Urinary bladder (tissue), 4 donors: Measurements from ENCODE around the gene SORCS1. TPM values are rescaled to one million over a fixed set of nuclear protein-coding genes. Genes with fewer than 3 reads are reported as not detected.

ENCODE experiments used
- DNase-seq: peaks from one replicate; pipeline ENCODE4 v3.0.0-alpha.2; 2015; ENCODE audit errors: extremely low spot score
- H3K27ac ChIP-seq: one replicate; pipeline ENCODE4 v1.5.1; 2013; ENCODE audit warnings: low read depth, mild to moderate bottlenecking, moderate library complexity
- H3K36me3 ChIP-seq: one replicate; pipeline ENCODE4 v1.6.1; 2013; ENCODE audit warnings: mild to moderate bottlenecking, moderate library complexity; ENCODE audit not compliant: insufficient read depth
- H3K4me1 ChIP-seq: one replicate; pipeline ENCODE4 v1.6.1; 2013; ENCODE audit warnings: mild to moderate bottlenecking, moderate library complexity; ENCODE audit not compliant: insufficient read depth
- H3K4me3 ChIP-seq: one replicate; pipeline ENCODE4 v1.5.1; 2013; ENCODE audit warnings: low read depth, low read length
- WGBS: extraction: QIAGEN DNeasy Blood & Tissue Kit; methylation state at CpG from one replicate; pipeline ENCODE4 v1.1.7; 2013; 5-methylcytosine and 5-hydroxymethylcytosine counted together
- polyA plus RNA-seq: library from polyadenylated mRNA; stranded (reverse); fragments of 200-250 nt; gene quantifications from one replicate; pipeline ENCODE4 v1.2.3, GENCODE V29; 2013
- total RNA-seq: library from RNA; depleted of rRNA; stranded (reverse); fragments of >200 nt; gene quantifications from one replicate; pipeline ENCODE4 v1.2.3, GENCODE V29; 2014
- donor health status: healthy with polysubstance abuse.
- donor health status: healthy.

SORCS1 gene
- total and polyA plus RNA-seq, 2 donors = 9.3 to 14.8 TPM

DNA sequence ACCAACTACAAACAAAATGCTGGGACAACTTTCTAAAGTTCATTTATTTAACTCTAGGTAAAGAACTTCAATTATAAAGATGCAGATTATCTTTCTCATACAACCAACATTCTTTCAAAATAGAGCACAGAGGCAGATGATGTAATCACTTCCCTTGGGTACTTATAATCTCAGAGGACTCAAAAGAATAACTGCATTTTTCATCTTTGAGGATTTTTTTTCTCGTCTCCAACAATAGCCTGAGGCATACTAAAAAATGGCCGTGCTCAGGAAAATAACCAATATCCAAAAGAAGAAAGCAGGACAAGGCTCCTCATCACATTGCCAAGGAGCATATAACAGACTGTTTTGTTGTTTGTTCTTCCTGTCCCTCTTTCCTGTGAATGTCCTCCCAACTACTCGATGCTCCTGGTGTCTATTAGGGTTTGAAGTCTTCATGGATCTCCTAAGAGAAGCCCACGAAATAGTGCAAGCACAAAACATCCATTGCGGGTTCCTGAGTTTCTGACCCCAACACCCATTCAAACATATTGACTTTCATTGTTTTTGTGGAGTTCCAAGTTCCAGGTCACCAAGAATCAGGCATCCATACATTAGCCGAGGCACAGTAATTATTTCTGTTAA lies 182.9 kb downstream of the SORCS1 start:
- WGBS = 84% methylated on average over 6 of the region's 6 CpGs
- H3K36me3 ChIP-seq = no peaks in the 10 kb centered on the region
- H3K4me3 ChIP-seq = no peak overlapping the region
- H3K4me1 ChIP-seq = no peaks in the 10 kb centered on the region
- no peak overlapping the region for H3K27ac ChIP-seq
- no peak for DNase-seq

DNA sequence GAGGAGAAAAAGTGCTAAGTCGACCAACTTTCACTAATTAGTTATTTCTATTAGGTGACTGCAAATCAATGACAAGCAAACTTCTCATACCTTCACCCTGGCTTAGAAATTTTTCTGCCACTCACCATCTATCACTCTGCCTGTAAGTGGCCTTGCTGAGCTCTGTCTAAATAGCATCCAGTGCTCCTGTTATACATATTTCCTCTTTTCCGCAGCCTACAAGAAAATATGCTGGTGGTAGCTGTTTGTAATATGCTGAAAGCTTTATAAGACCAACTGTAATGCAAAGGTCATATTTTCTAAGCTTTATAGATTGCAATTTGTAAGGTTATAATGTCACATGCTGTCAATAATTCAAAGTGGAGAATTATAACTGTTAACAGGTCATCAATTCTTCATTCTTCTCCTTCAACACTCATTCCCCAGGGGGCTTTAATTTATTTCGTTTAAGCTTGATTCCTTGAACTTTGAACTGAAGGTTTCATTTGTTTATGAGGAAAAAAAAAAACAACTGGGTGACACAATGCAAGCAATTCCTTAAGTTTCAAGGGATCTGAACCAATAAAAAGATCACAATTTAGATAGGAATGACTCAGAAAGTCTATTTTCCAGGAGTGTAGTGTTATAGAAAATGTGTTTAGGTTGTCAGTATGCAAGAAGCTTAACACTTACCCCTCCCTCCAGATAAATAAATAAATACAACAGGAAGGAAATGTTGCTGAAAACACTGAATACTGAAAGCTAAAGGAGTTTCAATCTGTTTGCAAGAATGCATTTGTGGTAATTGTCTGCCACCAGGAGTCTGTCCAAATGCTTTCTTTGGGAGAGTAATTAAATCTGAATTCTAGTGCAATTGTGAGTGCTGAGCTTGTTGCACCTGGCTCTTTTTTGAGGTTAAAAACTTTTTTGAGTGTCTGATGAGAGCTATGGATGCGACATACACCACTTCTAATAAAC lies 183.7 kb downstream of the SORCS1 start:
- H3K4me3 ChIP-seq = no peak overlapping the region
- H3K36me3 ChIP-seq = no peaks in the 10 kb centered on the region
- H3K27ac ChIP-seq = no peak overlapping the region
- H3K4me1 ChIP-seq = no peaks in the 10 kb centered on the region
- 72% methylated on average over 4 of the region's 4 CpGs for WGBS
- DNase-seq = no peak

DNA sequence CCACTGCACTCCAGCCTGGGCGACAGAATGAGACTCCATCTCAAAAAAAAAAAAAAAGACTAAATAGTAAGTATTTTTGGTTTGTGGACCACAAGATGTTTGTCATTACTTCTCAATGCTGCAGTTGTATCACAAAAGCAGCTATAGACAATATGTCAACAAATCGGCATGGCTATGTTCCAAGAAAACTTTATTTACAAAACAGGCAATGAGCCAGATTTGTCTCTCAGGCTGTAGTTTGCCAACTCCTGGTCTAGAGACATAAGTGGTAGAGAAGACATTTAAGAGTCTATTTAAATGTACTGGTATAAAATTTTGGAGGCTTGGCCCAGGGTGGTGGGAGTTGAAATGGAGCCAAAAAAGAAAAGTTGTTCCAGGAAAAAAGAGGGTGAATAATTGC lies 185.8 kb downstream of the SORCS1 start:
- no peak for DNase-seq
- no peak overlapping the region for H3K4me3 ChIP-seq
- H3K4me1 ChIP-seq = no peaks in the 10 kb centered on the region
- WGBS = 66% methylated on average over 2 of the region's 2 CpGs
- H3K36me3 ChIP-seq = no peaks in the 10 kb centered on the region
- no peak overlapping the region for H3K27ac ChIP-seq

DNA sequence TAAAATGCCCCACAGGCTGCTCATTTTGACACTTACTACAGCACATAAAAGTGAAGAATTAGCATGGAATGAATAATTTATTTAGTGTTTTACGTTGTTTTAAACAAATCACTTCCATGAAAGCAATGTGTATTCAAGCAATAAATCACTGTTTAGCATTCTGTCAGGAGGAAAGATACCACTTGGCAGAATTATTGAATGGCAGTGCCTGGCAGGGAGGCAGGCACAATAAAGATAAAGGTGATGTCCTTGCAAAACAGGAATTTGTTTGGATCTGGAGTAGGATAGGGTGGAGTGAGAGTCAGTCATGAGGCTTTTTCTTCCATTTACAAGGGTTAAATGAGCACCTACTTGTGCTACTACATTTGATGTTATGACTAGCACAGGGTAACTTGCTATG lies 190.8 kb downstream of the SORCS1 start:
- Histone ChIP-seq H3K4me3 (no peak overlapping the region), H3K27ac (no peak overlapping the region), H3K4me1 (no peaks in the 10 kb centered on the region), H3K36me3 (no peaks in the 10 kb centered on the region)
- DNase-seq = no peak
- WGBS = 70% methylated on average over 1 of the region's 1 CpG

DNA sequence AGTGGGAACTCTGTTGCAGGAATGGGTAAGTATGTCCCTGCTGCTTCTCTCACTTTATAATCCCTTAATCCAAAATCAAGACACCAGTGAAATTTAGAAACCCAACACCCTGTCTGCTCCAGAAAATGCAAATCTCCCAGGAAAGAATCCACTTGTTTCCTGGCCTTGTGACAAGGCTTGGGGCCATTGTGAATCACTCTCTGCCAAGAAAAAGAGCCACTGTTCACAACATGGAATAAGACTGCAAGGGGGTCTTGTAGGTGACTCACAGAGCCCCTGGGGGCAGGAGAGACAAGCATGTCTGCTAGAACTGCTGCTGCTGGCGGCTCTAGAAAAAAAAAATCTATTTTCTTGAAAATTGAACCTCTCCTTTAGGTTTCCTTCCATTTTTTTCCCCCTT lies 191.2 kb downstream of the SORCS1 start:
- Histone ChIP-seq H3K36me3 (no peaks in the 10 kb centered on the region), H3K4me1 (no peaks in the 10 kb centered on the region), H3K4me3 (no peak overlapping the region), H3K27ac (no peak overlapping the region)
- no peak for DNase-seq
- 91% methylated on average over 1 of the region's 1 CpG for whole genome bisulfite sequencing

DNA sequence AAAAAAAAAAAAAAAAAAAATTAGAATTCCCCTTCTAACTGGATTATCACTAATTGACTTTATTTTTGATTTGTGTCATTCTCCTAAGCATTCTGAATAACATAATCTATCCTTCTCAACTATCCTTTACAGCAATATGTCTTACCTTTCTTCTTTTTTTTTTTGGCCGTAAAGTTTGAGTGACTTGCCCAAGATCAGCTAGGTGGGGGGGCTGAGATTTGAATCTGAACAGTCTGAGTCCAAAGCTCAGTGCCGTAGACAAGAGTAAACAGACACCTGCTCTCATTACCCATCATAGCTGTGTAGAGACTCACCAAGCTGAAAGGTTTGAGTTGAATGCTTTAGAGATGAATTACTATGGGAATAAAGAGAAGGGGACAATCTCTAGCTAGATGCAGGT lies 192.1 kb downstream of the SORCS1 start:
- Histone ChIP-seq H3K27ac (no peak overlapping the region), H3K4me1 (no peaks in the 10 kb centered on the region)
- WGBS = 90% methylated on average over 2 of the region's 2 CpGs

DNA sequence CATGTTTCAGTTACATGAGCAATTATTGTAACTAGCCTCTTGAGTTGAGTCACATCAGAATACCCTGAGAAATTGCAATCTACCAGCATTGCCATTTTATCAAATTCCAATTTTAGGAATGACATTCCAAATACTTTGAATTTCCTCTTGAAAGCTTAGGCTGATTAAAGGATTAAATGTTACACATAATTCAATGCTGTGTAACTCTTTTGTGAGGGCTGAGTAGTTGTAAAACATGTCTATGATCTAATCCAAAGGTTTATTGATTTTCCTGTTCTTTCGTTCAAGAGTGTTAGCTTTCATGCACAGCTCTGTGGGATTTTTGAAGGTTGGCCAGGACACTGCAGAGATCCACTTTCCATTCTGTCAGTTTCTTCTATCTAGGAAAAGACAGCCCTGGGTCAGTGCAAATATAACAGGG lies 193.1 kb downstream of the SORCS1 start:
- DNase-seq = no peak
- no peaks in the 10 kb centered on the region for H3K4me1 ChIP-seq
- WGBS = 46% methylated on average over 1 of the region's 1 CpG

More for the DNA sequence above, 192.1 kb downstream of the SORCS1 start:
- Histone ChIP-seq H3K36me3 (no peaks in the 10 kb centered on the region), H3K4me3 (no peak overlapping the region)
- DNase-seq = no peak

DNA sequence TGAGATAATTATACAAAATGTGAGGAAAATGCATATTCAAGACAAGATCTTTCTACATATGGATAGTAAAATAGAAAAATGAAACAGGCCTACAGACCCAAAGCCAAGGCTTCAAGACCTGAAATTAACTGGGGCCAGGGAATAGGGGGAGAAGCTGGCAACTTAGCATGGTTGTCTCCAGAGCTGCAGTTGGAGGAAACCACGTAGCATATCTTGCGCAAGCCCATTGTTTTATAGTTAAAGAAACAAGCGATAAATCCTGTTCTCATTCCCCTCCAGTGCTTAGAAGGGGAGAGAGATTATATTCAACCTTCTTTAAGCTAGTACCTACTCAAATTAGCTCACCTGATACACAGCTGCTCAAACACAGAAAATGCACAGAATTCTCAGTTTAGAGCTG lies 197.1 kb downstream of the SORCS1 start:
- H3K4me1 ChIP-seq = no peaks in the 10 kb centered on the region
- no peak for DNase-seq
- whole genome bisulfite sequencing = 78% methylated on average over 3 of the region's 3 CpGs
- no peaks in the 10 kb centered on the region for H3K36me3 ChIP-seq
- H3K27ac ChIP-seq = no peak overlapping the region
- no peak overlapping the region for H3K4me3 ChIP-seq

More for the DNA sequence above, 193.1 kb downstream of the SORCS1 start:
- H3K36me3 ChIP-seq = no peaks in the 10 kb centered on the region
- no peak overlapping the region for H3K27ac ChIP-seq
- no peak overlapping the region for H3K4me3 ChIP-seq

DNA sequence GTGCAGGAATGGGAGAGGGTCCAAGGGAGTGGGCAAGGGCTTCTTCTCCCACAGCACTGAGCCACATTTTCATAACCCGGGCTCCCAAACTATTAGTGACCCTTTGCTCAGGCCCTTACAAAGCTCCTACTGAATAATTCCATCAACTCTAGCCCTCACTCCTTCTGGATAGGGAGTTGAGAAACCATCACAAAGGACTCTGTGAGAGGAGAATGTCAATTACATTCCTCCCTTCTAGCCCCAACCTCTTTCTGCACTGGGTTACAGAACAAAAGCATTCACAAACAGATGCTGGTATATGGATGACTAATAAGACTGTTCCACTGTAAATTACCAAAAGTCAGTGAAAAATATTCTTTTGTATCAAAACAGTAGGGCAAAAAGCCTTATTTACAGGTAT lies 203.7 kb downstream of the SORCS1 start:
- H3K27ac ChIP-seq = no peak overlapping the region
- no peak overlapping the region for H3K4me3 ChIP-seq
- no peaks in the 10 kb centered on the region for H3K4me1 ChIP-seq
- WGBS = 92% methylated on average over 1 of the region's 1 CpG
- no peaks in the 10 kb centered on the region for H3K36me3 ChIP-seq
- DNase-seq = no peak

DNA sequence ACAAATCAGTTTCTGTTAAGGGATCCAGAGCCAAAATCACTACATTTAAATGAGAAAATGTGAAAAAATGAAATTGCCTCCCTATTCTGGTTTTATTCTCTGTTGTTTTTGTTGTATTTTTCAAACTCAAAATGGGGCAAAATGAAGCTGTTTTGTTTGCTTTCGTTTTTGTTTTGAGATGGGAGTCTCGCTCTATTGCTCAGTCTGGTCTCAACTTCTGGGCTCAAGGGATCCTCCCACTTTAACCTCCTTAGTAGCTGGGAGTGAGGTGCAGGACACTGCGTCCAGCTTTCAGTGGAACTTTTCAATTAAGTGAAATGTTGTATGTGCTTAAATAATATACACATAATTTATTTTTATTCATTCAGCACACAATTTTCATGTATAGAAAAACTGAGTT lies 205.0 kb downstream of the SORCS1 start:
- H3K4me1 ChIP-seq = no peaks in the 10 kb centered on the region
- no peaks in the 10 kb centered on the region for H3K36me3 ChIP-seq
- H3K27ac ChIP-seq = no peak overlapping the region
- no peak for DNase-seq
- no peak overlapping the region for H3K4me3 ChIP-seq
- WGBS = 71% methylated on average over 3 of the region's 3 CpGs

DNA sequence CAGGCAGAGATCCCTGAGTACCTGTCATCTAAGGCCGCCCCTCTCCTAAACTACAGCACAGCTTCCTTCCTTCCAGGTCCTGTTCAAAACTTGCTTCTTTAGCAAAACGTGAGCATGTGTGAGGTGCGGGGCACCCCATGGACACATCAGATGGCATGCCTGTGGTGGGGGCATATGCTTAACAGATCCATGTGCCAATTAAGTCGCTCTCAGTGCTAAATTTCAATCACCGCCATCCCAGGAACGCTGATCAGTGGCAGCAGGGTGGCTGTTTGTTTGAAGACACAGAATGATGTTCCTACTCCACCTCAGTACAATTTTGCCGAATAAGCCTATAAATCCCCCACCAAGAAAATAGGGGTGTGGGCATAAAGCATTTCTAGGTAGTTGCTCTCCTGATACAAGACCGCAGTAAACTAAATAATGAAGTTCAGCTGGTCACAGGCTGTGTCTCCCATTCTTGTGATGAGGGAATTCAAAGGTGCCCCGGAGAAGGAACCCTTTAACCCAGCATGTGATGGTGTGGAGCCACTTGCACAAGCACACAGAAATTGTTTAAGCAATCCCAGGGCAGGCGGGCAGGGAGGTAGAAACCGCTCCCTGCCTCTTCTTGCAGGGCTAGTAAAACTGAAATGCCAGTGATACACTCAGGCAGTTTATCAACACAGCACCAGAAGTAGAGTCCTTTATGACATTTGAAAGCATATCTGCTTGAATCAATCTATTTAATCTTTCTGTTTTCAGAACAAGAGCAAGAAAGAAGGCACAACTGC lies 205.7 kb downstream of the SORCS1 start:
- Histone ChIP-seq H3K4me3 (no peak overlapping the region), H3K27ac (no peak overlapping the region), H3K4me1 (no peaks in the 10 kb centered on the region), H3K36me3 (no peaks in the 10 kb centered on the region)
- WGBS = 77% methylated on average over 11 of the region's 11 CpGs
- no peak for DNase-seq

DNA sequence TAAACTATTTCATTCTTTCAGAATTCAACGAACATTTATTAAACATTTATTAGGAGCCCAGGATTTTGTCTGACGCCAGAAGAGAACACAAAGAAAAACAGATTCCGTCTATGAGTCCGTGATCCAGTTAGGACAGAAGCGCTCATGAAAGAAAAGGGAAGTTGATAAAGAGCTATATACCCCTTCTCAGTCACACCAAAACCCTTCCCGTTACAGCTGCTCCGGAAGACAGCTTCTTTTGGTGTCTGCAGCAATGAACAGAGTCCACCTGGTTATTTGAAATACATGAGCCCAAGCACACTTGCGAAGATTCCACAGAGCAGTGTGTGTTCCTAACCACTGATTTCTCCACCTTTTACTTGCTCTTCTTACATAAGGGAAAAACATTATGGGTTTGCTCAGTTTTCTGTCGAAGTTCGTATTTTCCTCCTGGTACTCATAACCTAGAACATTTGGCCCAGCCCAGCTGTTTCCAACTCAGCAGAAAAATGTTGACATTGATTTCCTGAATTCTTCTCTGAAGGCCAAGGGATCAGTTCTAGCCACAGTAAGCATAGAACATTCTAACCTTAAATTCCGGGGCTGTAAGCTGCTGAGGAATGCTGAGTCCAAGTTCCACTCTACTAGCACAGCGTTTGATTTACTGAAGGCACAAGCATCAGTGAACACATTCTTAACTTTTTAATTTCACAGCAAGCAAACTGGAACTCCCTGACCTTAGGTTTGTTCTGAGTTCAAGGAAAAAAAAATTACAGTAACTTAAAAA lies 206.5 kb downstream of the SORCS1 start:
- H3K27ac ChIP-seq = no peak overlapping the region
- WGBS = 54% methylated on average over 12 of the region's 12 CpGs
- no peaks in the 10 kb centered on the region for H3K4me1 ChIP-seq
- no peak for DNase-seq
- H3K36me3 ChIP-seq = no peaks in the 10 kb centered on the region
- peak overlapping the region; percentile 11 for H3K4me3 ChIP-seq
